HepG2 (cell line): ENCODE data around the gene TCP11L1. TPM values are rescaled to one million over a fixed set of nuclear protein-coding genes. Genes with fewer than 3 reads are reported as not detected.

Source experiments
- ATAC-seq: fragments of 200-7000 bp; cut with Tn5 transposase; 3 replicates; pipeline ENCODE4 v1.9.1; 2020; ENCODE audit warnings: mild to moderate bottlenecking, moderate library complexity
- BruUV-seq: library from RNA; stranded (reverse); fragments of 400-500 nt; replicated peaks from 2 replicates; lab custom pipeline; 2021; lab: Mats Ljungman, UMichigan
- CTCF ChIA-PET: fragments of 300-600 bp; formaldehyde crosslinking; extraction: SDS; loops from one replicate; lab custom pipeline; 2021; ENCODE audit warnings: low total read pairs, inconsistent platforms, low intra/inter-chr PET ratio; lab: Yijun Ruan, JAX
- POLR2A ChIA-PET: fragments of 350-600 bp; sonication (Branson Sonifier 250); formaldehyde crosslinking; loops from one replicate; lab custom pipeline; 2020; ENCODE audit warnings: antibody characterized with exemption, inconsistent platforms; lab: Yijun Ruan, JAX
- DNase-seq: peaks from one replicate; pipeline ENCODE4 v3.0.0-alpha.2; 2015; ENCODE audit warnings: low spot score
- FAIRE-seq: peaks from 3 replicates; lab custom pipeline; 2011; peaks lifted over from hg19 to GRCh38; lab: Jason Lieb, UNC
- H2AFZ ChIP-seq: one replicate; pipeline ENCODE4 v1.6.1; 2011; ENCODE audit warnings: low read length, inconsistent platforms
- H3K27ac ChIP-seq: fragments of 300-600 bp; 3 replicates; pipeline ENCODE4 v1.8.0; 2011; ENCODE audit warnings: mixed run types, mild to moderate bottlenecking, mixed read lengths, low read length, inconsistent platforms; ENCODE audit not compliant: insufficient read depth; ENCODE audit errors: extremely low read length
- H3K27me3 ChIP-seq, 2 experiments: fragments of 200-600 bp in 1 of 2; 2 replicates in 1 of 2; 3 replicates in 1 of 2; pipeline versions ENCODE4 v1.6.0 to v1.8.0; 2011; ENCODE audit warnings: low read length in 2 of 2, mild to moderate bottlenecking in 2 of 2, moderate library complexity in 2 of 2, inconsistent platforms in 1 of 2; ENCODE audit not compliant: insufficient read depth in 2 of 2, control insufficient read depth in 1 of 2
- H3K36me3 ChIP-seq, 2 experiments: fragments of 200-600 bp in 1 of 2; replicated peaks in 1 of 2; 2 replicates in 1 of 2; 3 replicates in 1 of 2; pipeline versions ENCODE4 v1.5.1 to v1.8.0; 2011; ENCODE audit warnings: low read length in 2 of 2, inconsistent platforms in 1 of 2; ENCODE audit not compliant: insufficient read depth in 2 of 2, control insufficient read depth in 1 of 2
- H3K4me1 ChIP-seq: 2 replicates; pipeline ENCODE4 v1.5.1; 2012; ENCODE audit warnings: low read length, inconsistent platforms; ENCODE audit not compliant: insufficient read depth
- H3K4me2 ChIP-seq: 2 replicates; pipeline ENCODE4 v1.6.0; 2011; ENCODE audit warnings: low read depth, low read length, inconsistent platforms
- H3K4me3 ChIP-seq, 3 experiments: fragments of 200-600 bp in 1 of 3; sonication (generic), shearing (Covaris generic) in 1 of 3; replicated peaks in 1 of 3; 2 replicates each; pipeline ENCODE4 v1.5.1; 2011 to 2016; ENCODE audit warnings: low read length in 3 of 3, inconsistent platforms in 2 of 3, low read depth in 2 of 3, mild to moderate bottlenecking in 2 of 3, control low read depth in 1 of 3, mixed read lengths in 1 of 3; ENCODE audit not compliant: insufficient read depth in 1 of 3
- H3K79me2 ChIP-seq: one replicate; pipeline ENCODE4 v1.6.1; 2011; ENCODE audit warnings: low read length, inconsistent platforms; ENCODE audit not compliant: insufficient read depth
- H3K9ac ChIP-seq: 2 replicates; pipeline ENCODE4 v1.6.0; 2011; ENCODE audit warnings: mild to moderate bottlenecking, low read depth, low read length, inconsistent platforms; ENCODE audit not compliant: insufficient read depth
- H3K9me3 ChIP-seq: 2 replicates; pipeline ENCODE4 v1.5.1; 2012; ENCODE audit warnings: mild to moderate bottlenecking, low read length
- H4K20me1 ChIP-seq: 2 replicates; pipeline ENCODE4 v1.6.0; 2011; ENCODE audit warnings: inconsistent platforms, mild to moderate bottlenecking, low read length, moderate library complexity; ENCODE audit not compliant: insufficient read depth
- ATF1 ChIP-seq: IDR thresholded peaks from 2 replicates; pipeline ENCODE4 v1.6.1; 2016; ENCODE audit warnings: mild to moderate bottlenecking, control low read depth
- BCLAF1 ChIP-seq: fragments of 450-650 bp; IDR thresholded peaks from 2 replicates; pipeline ENCODE4 v1.6.1; 2017; ENCODE audit warnings: mild to moderate bottlenecking
- BHLHE40 ChIP-seq: IDR thresholded peaks from 2 replicates; pipeline ENCODE4 v1.6.1; 2011; ENCODE audit warnings: low read length, improper control_type of control experiment
- CC2D1A ChIP-seq: sonication (generic); formaldehyde crosslinking; IDR thresholded peaks from 2 replicates; pipeline ENCODE4 v1.8.1; 2023; ENCODE audit warnings: mild to moderate bottlenecking, missing genetic modification reagents
- DDIT3 ChIP-seq: sonication (generic); formaldehyde crosslinking; IDR thresholded peaks from 2 replicates; pipeline ENCODE4 v1.4.0; 2020; ENCODE audit warnings: mild to moderate bottlenecking, missing genetic modification reagents
- DNMT3B ChIP-seq: conservative IDR thresholded peaks from 2 replicates; pipeline ENCODE4 v1.6.1; 2016; ENCODE audit warnings: missing biosample characterization, control low read depth
- HDAC2 ChIP-seq: sonication (generic); formaldehyde crosslinking; IDR thresholded peaks from 2 replicates; pipeline ENCODE4 v1.4.0; 2020; ENCODE audit warnings: missing genetic modification reagents
- IKZF4 ChIP-seq: sonication (generic); formaldehyde crosslinking; IDR thresholded peaks from 2 replicates; pipeline ENCODE4 v1.5.1; 2020; ENCODE audit warnings: borderline replicate concordance, mild to moderate bottlenecking, low read depth, missing genetic modification reagents; ENCODE audit errors: not compliant biosample characterization
- KDM4B ChIP-seq: sonication (generic); formaldehyde crosslinking; IDR thresholded peaks from 2 replicates; pipeline ENCODE4 v1.4.0; 2020; ENCODE audit warnings: missing genetic modification reagents
- KDM5B ChIP-seq: sonication (generic); formaldehyde crosslinking; IDR thresholded peaks from 2 replicates; pipeline ENCODE4 v1.4.0; 2020; ENCODE audit warnings: missing genetic modification reagents, mild to moderate bottlenecking, borderline replicate concordance
- MNT ChIP-seq: fragments of 450-650 bp; IDR thresholded peaks from 2 replicates; pipeline ENCODE4 v1.6.1; 2016
- POLR2AphosphoS5 ChIP-seq: IDR thresholded peaks from 2 replicates; pipeline ENCODE4 v1.6.1; 2012; ENCODE audit warnings: low read depth, low read length
- RAD51 ChIP-seq: fragments of 450-650 bp; IDR thresholded peaks from 2 replicates; pipeline ENCODE4 v1.6.1; 2016; ENCODE audit warnings: borderline replicate concordance
- RXRB ChIP-seq: IDR thresholded peaks from 2 replicates; pipeline ENCODE4 v1.6.1; 2016; ENCODE audit warnings: borderline replicate concordance, missing genetic modification reagents, missing compliant biosample characterization
- SIX1 ChIP-seq: sonication (generic); formaldehyde crosslinking; IDR thresholded peaks from 2 replicates; pipeline ENCODE4 v1.4.0; 2020; ENCODE audit warnings: missing genetic modification reagents, borderline replicate concordance
- SIX4 ChIP-seq: sonication (generic); formaldehyde crosslinking; IDR thresholded peaks from 2 replicates; pipeline ENCODE4 v1.4.0; 2020; ENCODE audit warnings: missing genetic modification reagents
- YY1 ChIP-seq: IDR thresholded peaks from 2 replicates; pipeline ENCODE4 v1.6.1; 2011; ENCODE audit warnings: low read length, low read depth, moderate library complexity, mild to moderate bottlenecking; ENCODE audit not compliant: insufficient read depth, insufficient replicate concordance
- ZNF253 ChIP-seq: sonication (generic); formaldehyde crosslinking; IDR thresholded peaks from 2 replicates; pipeline ENCODE4 v1.8.0; 2022; ENCODE audit warnings: mild to moderate bottlenecking, missing genetic modification reagents, borderline replicate concordance
- ZNF564 ChIP-seq: sonication (generic); formaldehyde crosslinking; IDR thresholded peaks from 2 replicates; pipeline ENCODE4 v1.8.1; 2023; ENCODE audit warnings: mild to moderate bottlenecking, missing genetic modification reagents
- ZUFSP ChIP-seq: sonication (generic); formaldehyde crosslinking; IDR thresholded peaks from 2 replicates; pipeline ENCODE4 v1.9.0; 2021; ENCODE audit warnings: missing genetic modification reagents, mild to moderate bottlenecking, borderline replicate concordance
- WGBS: methylation state at CpG from one replicate; pipeline ENCODE4 v1.1.6; 2017; ENCODE audit warnings: low lambda C conversion rate; 5-methylcytosine and 5-hydroxymethylcytosine counted together
- in situ Hi-C: cut with HindIII; loops from 2 replicates; pipeline ENCODE4 v1.10.0; 2017; ENCODE audit warnings: low pct_unique_long_range_greater_than_20kb; ENCODE audit not compliant: extremely low pct_ligation_motif_present
- intact Hi-C: fragments of 100-400 bp; cut with micrococcal nuclease; formaldehyde crosslinking; loops from one replicate; pipeline ENCODE4 v1.10.0; 2022; ENCODE audit not compliant: unreplicated experiment
- polyA plus RNA-seq, 8 experiments: library from polyadenylated mRNA; depleted of rRNA in 3 of 8; stranded (reverse) in 7 of 8; unstranded in 1 of 8; fragments of >200 nt; fragmentation: Illumina TruSeq in 4 of 8; extraction: Trizol in 4 of 8; gene quantifications; 2 replicates each; pipeline versions ENCODE4 v1.2.1 to v1.2.3, GENCODE V29; 2011 to 2016; ENCODE audit warnings: low read depth in 4 of 8, missing spikeins in 1 of 8, mixed read lengths in 1 of 8; ENCODE audit not compliant: insufficient read depth in 1 of 8
- total RNA-seq, 5 experiments: library from RNA; depleted of rRNA; stranded (reverse); fragments of >200 nt; fragmentation: Illumina TruSeq; extraction: Trizol; gene quantifications; 2 replicates each; pipeline ENCODE4 v1.2.3, GENCODE V29; 2016; ENCODE audit warnings: low read depth in 1 of 5

Gene TCP11L1
- total and polyA plus RNA-seq, 2 of the 13 experiments (the other 11 are each of a cell fraction or from before 2014, with no cell fraction given), result 7.9 to 10.1 TPM

- Histone ChIP-seq H2AFZ (no peak overlapping the region), H3K27ac (no peak overlapping the region), H3K4me3 (no peak overlapping the region), H3K4me1 (peaks cover 22% of the 10 kb centered on the region), H3K27me3 (no peaks in the 10 kb centered on the region; a peak in 1 of 5 replicates), H3K36me3 (peaks cover 12 to 23% of the 10 kb centered on the region in 2 experiments), H3K9me3 (no peaks in the 10 kb centered on the region), H3K9ac (no peak overlapping the region), H3K79me2 (no peaks in the 10 kb centered on the region), H3K4me2 (no peak overlapping the region), H4K20me1 (no peaks in the 10 kb centered on the region)
- no TSS peak for BruUV-seq
- WGBS, result 97% methylated on average over 4 of the region's 5 CpGs
- POLR2A ChIA-PET, result interaction anchor here (1.0 to 1.9 kb wide), 2 partner anchors 25 to 49 kb away, joined by 7 to 12 read pairs; partner anchors contain the start of genes DEPDC7 and TCP11L1
- TF ChIP-seq HDAC2 (CRISPR knock-in tag), result no peak
- no peak for TF ChIP-seq YY1
- TF ChIP-seq KDM4B (CRISPR knock-in tag), result no peak
- no peak for TF ChIP-seq DDIT3 (CRISPR knock-in tag)
- TF ChIP-seq KDM5B, result no peak
- TF ChIP-seq ZNF253 (CRISPR knock-in tag), result no peak
- no peak for TF ChIP-seq MNT
- TF ChIP-seq SIX4 (CRISPR knock-in tag), result no peak
- TF ChIP-seq BCLAF1, result no peak
- no peak for TF ChIP-seq POLR2AphosphoS5
- no peak for TF ChIP-seq RXRB (CRISPR knock-in tag)
- no peak for TF ChIP-seq SIX1 (CRISPR knock-in tag)
- no peak for TF ChIP-seq CC2D1A (CRISPR knock-in tag)
- TF ChIP-seq IKZF4, result no peak
- TF ChIP-seq ZNF564 (CRISPR knock-in tag), result no peak
- no peak for TF ChIP-seq ZUFSP (CRISPR knock-in tag)
- no peak for TF ChIP-seq RAD51
- no peak for TF ChIP-seq ATF1 (CRISPR knock-in tag)
- TF ChIP-seq BHLHE40, result no peak
- TF ChIP-seq DNMT3B (CRISPR knock-in tag), result no peak
- in situ Hi-C loops (loop anchor here (5.0 kb wide), 1 partner anchor 103 kb away; no protein-coding TSS in a partner anchor), intact Hi-C loops (loop anchor here (1.0 to 5.0 kb wide), 4 partner anchors 63 to 256 kb away; no protein-coding TSS in a partner anchor)
- FAIRE-seq (no peak), ATAC-seq (no peak), DNase-seq (no peak)
- CTCF ChIA-PET, result interaction anchor here (4.5 kb wide), 1 partner anchor 104 kb away, joined by 52 read pairs; no protein-coding TSS in a partner anchor
Measured at GRCh38 chr11:33064866-33065265, 25.5 kb downstream of the TCP11L1 start.
